Upper lobe of right lung (tissue), 1 donor: ENCODE results near the gene PPP1R18. TPM values are rescaled to one million over a fixed set of nuclear protein-coding genes. Genes with fewer than 3 reads are reported as not detected.
A peak's percentile ranks its signal among the peaks of the same experiment; 100 is the strongest.
"Not testable (repeated sequence)": the region's sequence is repeated elsewhere in the genome, so short reads cannot be mapped to it uniquely, and the experiment has no call there.

Experiments
- ATAC-seq: fragments of 200-7000 bp; cut with Tn5 transposase; one replicate; pipeline ENCODE4 v1.9.1; 2020; ENCODE audit warnings: mild to moderate bottlenecking, moderate library complexity
- DNase-seq: peaks from one replicate; pipeline ENCODE4 v3.0.0-alpha.2; 2020
- H3K27ac ChIP-seq: fragments of 200-600 bp; one replicate; pipeline ENCODE4 v1.8.0; 2022
- H3K27me3 ChIP-seq: fragments of 200-600 bp; one replicate; pipeline ENCODE4 v1.8.0; 2022; ENCODE audit warnings: mild to moderate bottlenecking
- H3K36me3 ChIP-seq: fragments of 200-600 bp; one replicate; pipeline ENCODE4 v1.8.0; 2022
- H3K4me1 ChIP-seq: fragments of 200-600 bp; one replicate; pipeline ENCODE4 v1.8.0; 2022
- H3K4me3 ChIP-seq: fragments of 200-600 bp; one replicate; pipeline ENCODE4 v1.8.0; 2022; ENCODE audit warnings: mild to moderate bottlenecking
- H3K9me3 ChIP-seq: fragments of 200-600 bp; one replicate; pipeline ENCODE4 v1.8.0; 2022
- CTCF ChIP-seq: fragments of 200-600 bp; IDR thresholded peaks from one replicate; pipeline ENCODE4 v1.8.0; 2022; ENCODE audit warnings: antibody characterized with exemption
- intact Hi-C: fragments of 100-400 bp; cut with DNase I; formaldehyde crosslinking; loops from one replicate; pipeline ENCODE4 v1.11.0; 2022
- total RNA-seq: library from RNA; stranded (reverse); fragmentation: NEBNext Ultra II Directional; extraction: Animal tissue kit (Norgen Biotek cat#: 25700); gene quantifications from one replicate; pipeline ENCODE4 v1.2.1, GENCODE V29; 2021
- donor health status: DM: no; HTN: yes; CAD: no; lungs with severe emphysema.

The PPP1R18 gene
- total RNA-seq, 1 donor from 2014 or later: 72.8 TPM

- H3K4me1 ChIP-seq: peaks cover 32% of the 10 kb centered on the region
- intact Hi-C loops: loop anchor here (2.0 kb wide), 1 partner anchor 44 kb away; no protein-coding TSS in a partner anchor
- peaks cover 53% of the 10 kb centered on the region for H3K36me3 ChIP-seq
- DNase-seq (peak; percentile 90), ATAC-seq (peak; percentile 50)
- peak overlapping the region; percentile 75 for H3K4me3 ChIP-seq
- H3K9me3 ChIP-seq: no peaks in the 10 kb centered on the region
- peak overlapping the region; percentile 93 for H3K27ac ChIP-seq
- no peaks in the 10 kb centered on the region for H3K27me3 ChIP-seq
- TF ChIP-seq CTCF: peak; percentile 98
These were observed 36.1 kb upstream of the PPP1R18 start for GRCh38 chr6:30722280-30723112.

DNA sequence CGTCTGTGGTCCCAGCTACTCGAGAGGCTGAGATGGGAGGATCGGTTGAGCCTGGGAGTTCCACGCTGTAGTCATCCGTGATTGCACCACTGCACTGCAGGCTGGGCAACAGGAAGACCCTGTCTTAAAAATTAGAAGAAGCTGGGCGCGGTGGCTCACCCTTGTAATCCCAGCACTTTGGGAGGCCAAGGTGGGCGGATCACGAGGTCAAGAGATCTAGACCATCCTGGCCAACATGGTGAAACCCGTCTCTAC, 35.5 kb upstream of the PPP1R18 start:
- intact Hi-C loops: loop anchor here (2.0 kb wide), 1 partner anchor 43 kb away; no protein-coding TSS in a partner anchor

DNA sequence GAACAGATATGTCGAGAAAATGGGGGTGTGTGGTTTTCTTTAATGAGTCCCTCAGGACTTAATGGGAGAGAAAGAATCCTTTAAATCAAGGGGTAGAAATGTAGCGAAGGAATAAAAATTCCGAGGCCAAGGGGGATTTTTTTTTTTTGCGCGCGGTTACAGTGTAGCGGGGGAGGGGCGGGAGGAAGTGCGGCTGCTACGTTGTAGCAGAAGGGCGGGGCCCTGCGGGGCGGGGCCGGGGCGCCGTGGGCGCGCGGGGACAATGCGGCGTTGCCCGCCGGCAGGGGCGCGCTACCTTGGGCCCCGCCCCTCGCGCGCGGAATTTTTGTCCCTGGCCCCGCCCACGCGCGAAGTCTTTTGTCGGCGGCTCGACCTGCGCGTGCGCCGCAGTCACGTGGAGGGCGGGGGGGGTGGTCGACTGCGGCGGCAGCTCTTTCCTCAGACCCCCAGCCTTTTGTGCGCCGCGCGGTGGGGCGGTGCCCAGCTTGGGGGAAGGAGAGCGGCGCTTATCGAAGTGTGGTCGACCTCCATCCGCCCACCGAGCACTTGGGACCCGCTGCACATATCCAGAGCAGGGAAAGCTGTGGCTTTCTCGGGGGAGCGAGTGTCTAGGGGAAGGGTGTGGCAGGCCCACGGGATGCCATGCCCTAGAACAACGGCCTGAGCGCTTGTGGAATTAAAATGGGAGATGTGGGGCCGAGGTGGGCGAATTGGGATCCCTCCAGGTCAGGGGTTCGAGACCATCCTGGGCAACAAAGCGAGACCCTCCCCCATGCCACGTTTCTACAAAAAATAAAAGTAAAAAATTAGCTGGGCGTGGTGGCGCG, 35.0 kb upstream of the PPP1R18 start:
- H3K9me3 ChIP-seq: no peaks in the 10 kb centered on the region
- peak overlapping the region; percentile 93 for H3K27ac ChIP-seq
- no peaks in the 10 kb centered on the region for H3K27me3 ChIP-seq
- H3K4me1 ChIP-seq: peaks cover 36% of the 10 kb centered on the region
- intact Hi-C loops: loop anchor here (2.0 kb wide), 1 partner anchor 43 kb away; no protein-coding TSS in a partner anchor
- peak; percentile 46 for TF ChIP-seq CTCF
- DNase-seq (peak; percentile 96), ATAC-seq (peak; percentile 78)
- H3K36me3 ChIP-seq: peaks cover 42% of the 10 kb centered on the region
- H3K4me3 ChIP-seq: peak overlapping the region; percentile 75

More for the DNA sequence above, 35.5 kb upstream of the PPP1R18 start:
- peak overlapping the region; percentile 93 for H3K27ac ChIP-seq
- not testable (repeated sequence) for H3K9me3 ChIP-seq, ATAC-seq, H3K27me3 ChIP-seq
- H3K36me3 ChIP-seq: peaks cover 47% of the 10 kb centered on the region
- H3K4me1 ChIP-seq: peaks cover 32% of the 10 kb centered on the region
- H3K4me3 ChIP-seq: peak overlapping the region; percentile 75
- DNase-seq: peak; percentile 74

DNA sequence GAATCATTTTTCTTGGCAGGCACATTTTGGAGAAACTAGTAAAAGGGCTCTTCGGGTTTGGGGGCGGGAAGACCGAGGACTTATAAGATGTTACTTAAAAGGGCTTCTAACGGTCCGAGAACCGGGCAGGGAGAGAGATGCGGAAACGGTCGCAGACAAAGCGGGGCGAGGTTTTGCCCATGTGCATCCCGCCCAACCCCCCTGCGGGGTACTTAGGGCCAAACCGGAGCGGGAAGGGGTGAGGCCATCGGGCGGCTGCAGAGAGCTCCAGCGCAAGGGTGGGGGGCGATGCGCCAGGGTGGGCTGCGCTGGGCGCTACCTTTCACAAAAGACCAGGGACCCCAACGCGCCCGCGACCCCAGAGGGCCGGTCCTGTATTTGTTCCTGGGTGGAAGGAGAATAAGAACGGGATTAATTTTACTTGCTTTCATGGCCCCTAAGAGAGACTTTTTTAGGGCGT, 34.3 kb upstream of the PPP1R18 start:
- H3K9me3 ChIP-seq: no peaks in the 10 kb centered on the region
- H3K27me3 ChIP-seq: no peaks in the 10 kb centered on the region
- TF ChIP-seq CTCF: no peak
- DNase-seq (peak; percentile 88), ATAC-seq (peak; percentile 2)
- peaks cover 42% of the 10 kb centered on the region for H3K4me1 ChIP-seq
- peaks cover 35% of the 10 kb centered on the region for H3K36me3 ChIP-seq
- peak overlapping the region; percentile 75 for H3K4me3 ChIP-seq
- intact Hi-C loops: no loop called here
- peak overlapping the region; percentile 93 for H3K27ac ChIP-seq

DNA sequence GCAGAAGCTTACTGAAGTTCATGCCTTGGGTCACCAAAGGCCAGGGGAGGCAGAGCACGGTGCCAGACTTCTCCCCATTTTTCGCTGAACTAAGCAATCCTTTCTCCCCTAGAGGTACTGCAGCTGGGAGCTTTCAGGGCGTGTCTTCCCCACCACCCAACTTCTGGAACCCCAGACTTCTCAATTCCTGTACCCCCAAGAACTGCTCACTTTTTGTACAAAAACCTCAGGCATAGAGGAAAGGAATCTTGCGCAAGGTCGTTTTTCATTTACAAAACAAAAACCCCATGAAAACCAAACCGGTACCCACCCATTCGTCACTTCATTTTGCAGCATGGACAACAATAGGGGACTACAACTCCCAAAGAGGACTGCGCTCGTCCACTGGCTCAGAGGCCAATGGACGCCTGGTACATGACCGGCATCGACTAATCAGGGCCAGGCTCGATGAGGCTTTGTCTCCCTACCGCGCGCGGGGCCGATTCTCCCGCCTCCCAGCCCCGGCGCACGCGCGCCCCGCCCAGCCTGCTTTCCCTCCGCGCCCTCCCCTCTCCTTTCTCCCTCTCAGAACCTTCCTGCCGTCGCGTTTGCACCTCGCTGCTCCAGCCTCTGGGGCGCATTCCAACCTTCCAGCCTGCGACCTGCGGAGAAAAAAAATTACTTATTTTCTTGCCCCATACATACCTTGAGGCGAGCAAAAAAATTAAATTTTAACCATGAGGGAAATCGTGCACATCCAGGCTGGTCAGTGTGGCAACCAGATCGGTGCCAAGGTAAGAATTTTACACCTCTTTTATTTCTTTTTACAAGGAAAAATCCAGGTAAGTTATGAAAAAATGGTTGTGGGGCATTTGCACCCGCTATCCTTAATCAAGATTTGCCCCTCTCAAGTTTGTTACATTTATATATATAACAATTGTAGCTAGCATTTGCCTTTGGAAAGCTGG, 33.6 kb upstream of the PPP1R18 start, which contains the start of gene TUBB:
Gene TUBB, plus strand, starts transcription at position 562 of the 947 bp plus-strand sequence. Its CDS starts 155 bp downstream, at position 717.
- H3K36me3 ChIP-seq: peaks cover 28% of the 10 kb centered on the region
- peaks cover 42% of the 10 kb centered on the region for H3K4me1 ChIP-seq
- H3K27ac ChIP-seq: peak within 1 kb of the TSS; percentile 93
- no peaks in the 10 kb centered on the region for H3K27me3 ChIP-seq
- H3K4me3 ChIP-seq: peak within 1 kb of the TSS; percentile 75
- ATAC-seq (peak; percentile 82), DNase-seq (peak; percentile 98)
- intact Hi-C loops: no loop called here
- TF ChIP-seq CTCF: no peak
- H3K9me3 ChIP-seq: no peaks in the 10 kb centered on the region
